HG03066 (cell line): ENCODE results near the gene EDN3.

Source experiments
- ATAC-seq: cut with Tn5 transposase; IDR thresholded peaks from one replicate; pipeline ENCODE4 v1.9.1; 2021; ENCODE audit warnings: low read depth; ENCODE audit not compliant: unreplicated experiment

The EDN3 gene

DNA sequence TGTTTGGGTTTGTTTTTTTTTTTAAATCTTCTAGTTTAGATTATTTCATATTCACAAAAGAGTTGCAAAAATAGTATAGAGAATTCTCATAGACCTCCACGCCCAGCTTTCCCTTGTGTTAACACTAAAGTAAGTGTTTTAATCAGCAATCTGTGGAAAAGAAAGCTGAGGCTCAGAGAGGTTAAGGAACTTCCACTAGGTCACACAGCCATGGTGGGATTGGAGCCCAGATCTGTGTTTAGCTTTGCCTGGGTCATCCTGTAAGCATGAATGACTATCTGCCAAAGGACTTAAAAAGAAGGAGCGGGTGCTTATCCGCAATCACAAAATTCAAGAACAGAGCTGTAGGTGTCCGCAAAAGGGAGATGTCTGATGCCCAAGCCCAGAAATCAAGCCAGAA is 60.5 kb downstream of the EDN3 start:
- no peak for ATAC-seq

GRCh38 chr20:59361411-59361810 is 61.0 kb downstream of the EDN3 start:
- no peak for ATAC-seq

DNA sequence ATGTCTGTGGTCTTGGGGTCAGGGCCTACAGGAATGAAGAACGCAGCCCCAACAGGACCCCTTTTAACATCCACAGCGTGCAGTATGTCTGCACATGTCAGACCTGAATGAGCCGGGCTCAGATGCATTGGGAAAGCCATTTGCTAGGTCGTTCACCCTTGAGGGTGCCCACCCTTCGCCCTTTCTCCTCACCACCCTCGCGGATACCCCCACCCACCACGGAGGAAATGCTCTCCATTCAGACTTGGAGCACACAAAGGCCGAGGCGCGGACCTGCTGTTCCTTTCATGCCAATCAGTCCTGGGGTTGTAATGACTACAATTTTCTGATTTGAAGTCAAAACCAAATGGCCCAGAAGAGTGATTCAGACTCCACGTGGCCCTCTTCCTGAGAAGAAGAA is 62.7 kb downstream of the EDN3 start:
- no peak for ATAC-seq

GRCh38 chr20:59364611-59365010 is 64.2 kb downstream of the EDN3 start:
- no peak for ATAC-seq

- no peak for ATAC-seq
Measured at GRCh38 chr20:59365611-59366285, 65.3 kb downstream of the EDN3 start.

- ATAC-seq: no peak
Measured at GRCh38 chr20:59371431-59371830, 71.0 kb downstream of the EDN3 start.

DNA sequence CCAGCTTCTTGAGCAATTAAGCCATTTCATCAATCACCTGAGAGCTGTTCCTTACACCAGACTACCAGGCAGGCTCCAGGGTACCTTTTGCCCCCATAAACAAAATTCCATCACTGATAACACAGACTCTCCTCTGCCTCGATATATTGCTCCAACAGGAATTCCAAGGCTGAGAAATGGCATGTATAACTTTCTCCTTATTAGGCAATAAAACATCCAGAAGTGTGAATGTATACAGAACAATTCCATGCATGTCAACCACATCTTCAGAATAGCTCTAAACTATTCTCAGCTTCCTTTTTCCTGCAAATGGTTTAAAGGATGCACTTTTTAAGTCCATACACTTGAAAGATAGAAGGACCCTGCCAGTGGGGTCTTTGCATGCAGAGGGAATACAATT is 73.8 kb downstream of the EDN3 start:
- ATAC-seq: no peak

- ATAC-seq: no peak
Measured at GRCh38 chr20:59375541-59375940, 75.1 kb downstream of the EDN3 start.
